ENCODE data around the gene POLR2J2. TPM values are rescaled to one million over a fixed set of nuclear protein-coding genes. Genes with fewer than 3 reads are reported as not detected.

Gene POLR2J2
- polyA plus RNA-seq, 3 donors = 1.1 to 2.6 (median 1.6) TPM

Other genes starting within 250 kb of the POLR2J2 start
- 10 to 100 TPM in 2 of 3 donors, 1 to 10 TPM in 1; 5.4 to 17.8 (median 11.6) TPM for gene ORAI2, start 238.1 kb downstream of the POLR2J2 start, polyA plus RNA-seq
- 1 to 10 TPM; 4.5 to 6.8 (median 5.7) TPM for gene ALKBH4, start 206.8 kb downstream of the POLR2J2 start, polyA plus RNA-seq
- 10 to 100 TPM in 2 of 3 donors, 1 to 10 TPM in 1; 7.6 to 15.1 (median 10.4) TPM for gene LRWD1, start 206.7 kb downstream of the POLR2J2 start, polyA plus RNA-seq
- gene POLR2J, start 192.7 kb downstream of the POLR2J2 start, polyA plus RNA-seq = 10 to 100 TPM; 41.1 to 95.5 (median 82.3) TPM
- gene RASA4B, start 153.9 kb downstream of the POLR2J2 start, polyA plus RNA-seq = 10 to 100 TPM in 2 of 3 donors, 1 to 10 TPM in 1; 9.7 to 17.1 (median 12.6) TPM
- 1 to 10 TPM; 3.6 to 9.8 (median 6.8) TPM for gene UPK3BL2, start 128.0 kb downstream of the POLR2J2 start, polyA plus RNA-seq
- gene SPDYE2, start 120.4 kb downstream of the POLR2J2 start, polyA plus RNA-seq = under 1 TPM in 1 of 3 donors, not detected in 2; 0.03 TPM
- 10 to 100 TPM; 33.7 to 84.8 (median 77.0) TPM for gene POLR2J3, start 99.1 kb downstream of the POLR2J2 start, polyA plus RNA-seq
- 10 to 100 TPM; 15.1 to 37.6 (median 35.2) TPM for gene RASA4, start 54.9 kb downstream of the POLR2J2 start, polyA plus RNA-seq
- gene UPK3BL1, start 28.9 kb downstream of the POLR2J2 start, polyA plus RNA-seq = 10 to 100 TPM; 14.3 to 47.2 (median 33.4) TPM
- gene SPDYE2B, start 21.3 kb downstream of the POLR2J2 start, polyA plus RNA-seq = not detected
- 1 to 10 TPM; 2.8 to 4.3 (median 3.7) TPM for gene FAM185A, start 77.3 kb upstream of the POLR2J2 start, polyA plus RNA-seq
- 1 to 10 TPM in 2 of 3 donors, under 1 TPM in 1; 1.00 to 2.5 (median 1.2) TPM for gene LRRC17, start 241.3 kb upstream of the POLR2J2 start, polyA plus RNA-seq

Data from adipose tissue (tissue), 3 donors.